AG20443 (cell line): Measurements from ENCODE around the gene JAKMIP2.
"Not testable (repeated sequence)": the region's sequence is repeated elsewhere in the genome, so short reads cannot be mapped to it uniquely, and the experiment has no call there.

Experiments used
- DNase-seq: peaks from one replicate; pipeline ENCODE4 v3.0.0; 2012; ENCODE audit warnings: low spot score, mixed read lengths

JAKMIP2 gene

GRCh38 chr5:147601652-147602051 lies 180.9 kb downstream of the JAKMIP2 start:
- DNase-seq: no peak

GRCh38 chr5:147591120-147591519 lies 191.4 kb downstream of the JAKMIP2 start:
- DNase-seq: no peak

DNA sequence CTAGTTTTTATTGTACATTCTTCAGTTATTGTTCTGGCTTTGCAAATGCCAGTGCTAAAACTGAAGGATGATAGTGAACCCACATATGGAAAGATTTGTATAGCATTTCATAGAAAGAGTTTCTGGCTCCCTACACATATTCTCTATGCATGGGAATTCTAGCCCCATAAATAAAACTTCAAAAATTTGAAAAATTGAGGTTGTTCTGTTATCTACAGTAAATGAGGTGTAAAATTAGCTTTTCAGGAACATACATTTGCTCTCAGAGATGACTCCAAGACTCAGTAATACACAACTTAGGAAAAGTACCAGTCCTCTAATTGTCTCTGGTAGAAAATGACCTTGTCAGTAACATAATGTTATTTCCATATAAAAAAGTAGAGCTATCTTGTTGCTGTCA lies 192.4 kb downstream of the JAKMIP2 start:
- DNase-seq: no peak

DNA sequence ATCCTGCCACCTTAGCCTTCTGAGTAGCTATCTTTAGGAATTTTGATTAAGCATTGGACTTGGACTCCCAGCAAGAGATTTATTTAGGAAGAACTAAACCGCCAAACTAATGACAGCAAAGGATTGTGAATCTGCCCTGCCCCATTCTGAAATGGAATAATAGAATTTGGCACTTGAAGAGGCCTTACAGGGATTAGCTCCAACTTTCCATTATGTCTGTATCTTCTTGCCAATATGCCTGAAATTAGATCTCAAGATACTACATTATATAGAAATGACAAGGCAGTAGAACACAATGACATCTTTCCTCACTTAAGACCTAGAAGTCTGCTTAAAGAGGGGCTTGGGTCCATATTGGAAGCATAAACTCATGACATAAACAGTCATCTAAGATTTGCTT lies 195.7 kb downstream of the JAKMIP2 start:
- no peak for DNase-seq

- DNase-seq: no peak
Measured at GRCh38 chr5:147586221-147586620, 196.3 kb downstream of the JAKMIP2 start.

DNA sequence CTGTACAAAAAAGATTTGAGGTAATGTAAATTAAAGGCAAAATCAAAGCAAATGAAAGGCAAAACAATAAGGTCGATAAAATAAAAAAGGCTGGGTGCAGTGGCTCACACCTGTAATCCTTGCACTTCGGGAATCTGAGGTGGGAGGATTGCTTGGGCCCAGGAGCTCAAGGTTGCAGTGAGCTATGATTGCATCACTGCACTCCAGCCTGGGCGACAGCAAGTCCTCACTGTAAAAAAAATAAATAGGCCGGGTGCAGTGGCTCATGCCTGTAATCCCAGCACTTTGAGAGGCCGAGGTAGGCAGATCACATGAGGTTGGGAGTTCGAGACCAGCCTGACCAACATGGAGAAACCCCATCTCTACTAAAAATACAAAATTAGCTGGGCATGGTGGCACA lies 200.3 kb downstream of the JAKMIP2 start:
- DNase-seq: not testable (repeated sequence)

- DNase-seq: not testable (repeated sequence)
Measured at GRCh38 chr5:147580418-147580817, 202.1 kb downstream of the JAKMIP2 start.

- DNase-seq: peak; percentile 61
Measured at GRCh38 chr5:147578228-147579024, 204.1 kb downstream of the JAKMIP2 start.

DNA sequence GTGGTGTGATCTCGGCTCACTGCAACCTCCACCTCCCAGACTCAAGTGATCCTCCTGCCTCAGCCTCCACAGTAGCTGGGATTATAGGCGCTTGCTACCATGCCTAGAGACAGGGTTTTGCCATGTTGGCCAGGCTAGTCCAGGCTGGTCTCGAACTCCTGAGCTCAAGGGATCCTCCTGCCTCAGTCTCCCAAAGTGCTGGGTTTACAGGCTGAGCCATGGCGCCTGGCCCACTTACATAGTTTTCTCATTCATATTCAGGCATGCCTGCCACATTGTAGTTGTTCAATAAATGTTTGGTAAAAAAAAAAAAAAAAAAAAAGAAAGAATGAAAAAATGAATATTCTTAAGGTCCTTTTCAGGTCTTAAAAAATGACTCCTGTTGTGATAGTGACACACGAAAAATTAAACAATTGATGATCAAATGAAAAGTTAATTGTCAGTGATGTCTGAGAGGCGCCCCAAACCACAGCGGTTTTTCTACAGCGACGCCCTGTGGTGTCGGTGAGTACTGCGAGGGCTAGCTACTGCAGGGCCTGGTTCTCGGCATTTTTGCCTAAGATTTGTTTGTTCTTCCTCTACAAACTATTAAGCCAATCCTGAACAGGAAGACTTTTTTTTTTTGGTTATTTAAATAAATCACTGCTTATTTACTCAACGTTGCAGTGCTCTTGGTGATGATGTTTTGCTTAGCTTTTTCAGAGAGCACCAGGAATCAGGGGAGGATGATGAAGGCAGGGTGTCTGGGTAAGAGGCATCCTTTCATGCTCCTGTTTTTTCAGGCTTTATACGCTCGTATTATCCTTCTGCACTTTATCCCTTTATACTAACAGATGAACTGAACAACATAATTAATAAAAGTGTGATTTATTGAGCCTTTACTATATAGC lies 205.6 kb downstream of the JAKMIP2 start:
- DNase-seq: peak; percentile 70

DNA sequence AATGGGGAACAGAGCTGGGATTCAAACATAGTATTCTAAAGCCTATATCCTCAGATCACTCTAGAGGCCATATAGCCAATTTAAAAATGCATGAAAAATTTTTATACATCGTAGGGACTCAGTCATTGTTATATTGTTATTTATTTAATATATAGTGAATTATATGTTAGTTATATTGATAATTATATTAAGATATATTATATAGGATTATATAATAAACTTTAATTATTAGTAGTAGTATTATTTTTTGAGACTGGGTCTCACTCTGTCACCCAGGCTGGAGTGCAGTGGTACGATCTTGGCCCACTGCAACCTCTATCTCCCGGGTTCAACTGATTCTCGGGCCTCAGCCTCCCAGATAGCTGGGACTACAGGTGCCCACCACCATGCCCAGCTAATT lies 206.9 kb downstream of the JAKMIP2 start:
- no peak for DNase-seq

DNA sequence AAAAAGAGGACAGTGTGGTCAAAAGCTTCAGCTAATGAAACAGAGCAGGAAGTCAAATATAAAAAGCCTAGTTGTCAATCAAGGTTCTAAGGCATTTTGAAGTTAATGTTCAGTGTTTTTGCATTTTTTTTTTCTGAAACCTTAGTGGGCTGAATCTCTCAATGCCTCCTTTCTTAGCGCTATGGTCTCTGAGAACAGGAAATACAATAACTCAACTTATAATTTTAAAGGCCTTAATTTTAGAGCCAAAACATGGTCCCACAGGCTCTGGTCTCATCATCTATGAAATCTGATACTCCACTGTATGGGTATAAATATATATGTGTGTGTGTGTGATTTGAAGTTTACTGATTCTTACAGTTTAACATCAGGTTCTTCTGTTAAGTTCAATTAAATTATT lies 209.3 kb downstream of the JAKMIP2 start:
- no peak for DNase-seq

DNA sequence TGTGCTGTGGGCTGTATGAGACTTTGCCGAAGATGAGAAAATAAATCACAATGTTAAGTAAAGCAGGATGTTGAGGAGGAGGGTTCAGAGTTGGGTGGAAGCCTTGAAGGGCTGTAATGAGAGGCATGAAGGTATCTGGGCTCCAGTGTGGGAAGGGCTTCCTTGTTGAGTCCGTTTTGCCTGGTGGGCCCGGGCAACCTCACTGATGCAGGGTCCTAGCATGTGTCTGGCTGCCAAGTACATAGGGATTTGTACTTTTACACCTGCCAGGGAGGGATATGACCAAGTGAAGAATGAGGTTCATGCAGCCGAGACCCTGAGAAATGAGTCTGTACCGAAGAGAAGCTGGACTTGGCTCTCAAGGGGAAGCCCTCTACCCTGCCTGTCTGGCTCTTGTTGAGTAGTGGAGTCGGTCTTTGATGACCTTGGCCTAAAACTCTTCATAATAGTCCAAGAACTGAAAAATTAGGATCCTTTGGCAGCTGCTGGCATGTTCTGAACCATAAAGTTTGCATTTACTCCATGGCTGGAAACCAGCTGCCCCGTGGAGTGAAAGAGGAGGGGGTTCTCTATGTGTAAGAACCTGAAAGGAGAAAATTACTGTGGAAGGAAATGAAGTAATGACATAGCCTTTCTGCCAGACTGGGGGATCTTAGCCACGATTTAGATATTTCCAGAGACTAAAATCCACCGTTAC lies 213.7 kb downstream of the JAKMIP2 start:
- no peak for DNase-seq

DNA sequence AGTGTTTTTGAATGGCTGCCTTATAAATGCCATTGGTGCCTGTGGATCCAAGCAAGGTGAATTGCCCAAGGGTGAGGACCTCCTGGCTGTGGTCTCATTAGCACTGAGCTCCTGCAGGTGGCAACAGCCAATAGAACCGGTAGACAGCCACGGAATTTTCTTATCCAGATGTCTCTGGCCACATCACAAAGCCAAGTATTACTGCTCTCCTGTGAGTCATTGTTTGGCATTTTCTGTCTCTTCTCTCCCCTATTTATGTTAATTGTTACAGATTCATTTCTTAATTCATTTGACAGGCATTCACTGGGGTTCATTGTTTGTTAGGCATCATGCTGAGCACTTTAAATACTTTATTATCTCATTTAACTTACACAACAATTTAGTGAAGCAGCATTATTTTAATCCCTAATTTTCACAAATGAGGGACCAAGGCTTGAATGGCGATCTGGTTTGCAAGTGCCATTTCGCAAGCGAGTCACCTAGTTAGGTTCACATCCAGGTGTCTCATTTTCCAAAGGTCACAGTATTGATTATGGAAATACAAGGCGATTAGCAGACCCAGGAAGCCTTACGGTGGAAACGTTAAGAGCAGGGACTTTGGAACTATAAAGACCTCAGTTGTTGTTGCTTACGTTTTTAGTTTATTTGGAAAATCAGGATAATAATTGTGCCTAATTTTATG lies 214.5 kb downstream of the JAKMIP2 start:
- peak; percentile 48 for DNase-seq

GRCh38 chr5:147565524-147565923 lies 217.0 kb downstream of the JAKMIP2 start:
- peak; percentile 27 for DNase-seq

DNA sequence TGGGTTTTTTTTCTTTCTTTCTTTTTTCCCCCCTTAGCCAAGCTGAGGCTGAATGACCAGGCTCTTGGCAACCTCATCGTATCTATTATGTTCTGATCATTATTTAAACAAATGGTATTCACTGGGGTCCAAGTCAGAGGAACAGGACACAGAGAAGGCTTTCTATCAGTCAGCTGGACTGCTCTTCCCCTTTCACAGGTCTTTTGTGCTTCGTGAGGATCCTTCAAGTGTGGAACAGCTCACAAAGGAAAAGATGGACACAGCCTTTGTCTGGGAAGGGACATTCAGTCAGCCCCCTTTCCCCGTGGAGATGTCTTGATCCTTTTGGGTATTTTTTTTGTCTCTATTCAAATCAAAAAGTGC lies 218.4 kb downstream of the JAKMIP2 start:
- DNase-seq: no peak

DNA sequence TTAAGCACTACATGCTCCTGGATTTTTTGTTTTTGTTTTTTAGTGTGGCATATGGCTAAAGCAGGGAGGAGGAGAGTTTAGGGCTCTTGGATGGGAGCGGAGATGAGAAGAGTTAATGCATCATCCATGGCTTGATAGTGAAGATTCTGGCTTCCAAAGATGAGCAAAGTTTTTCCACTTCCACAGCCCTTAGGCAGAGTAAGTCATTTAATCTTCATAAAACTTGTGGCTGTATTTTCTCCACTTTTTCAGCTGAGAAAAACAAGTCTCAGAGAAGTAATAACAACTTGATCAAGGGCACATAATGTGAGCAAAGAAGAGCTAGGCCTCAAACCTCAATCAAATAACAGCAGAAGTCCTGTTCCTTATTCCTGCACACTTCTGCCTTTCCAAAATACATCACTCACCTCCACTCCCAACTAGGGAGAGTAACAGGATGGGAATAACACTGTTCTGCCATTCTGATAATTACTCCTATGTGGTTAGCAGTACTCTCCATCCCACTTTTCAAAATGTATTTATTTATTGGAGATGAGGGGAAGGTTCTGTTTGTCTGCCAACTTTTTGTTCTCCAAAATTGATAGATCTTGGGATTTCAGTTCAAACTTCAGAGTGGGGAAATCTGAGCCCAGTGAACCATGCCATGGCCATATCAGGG lies 218.9 kb downstream of the JAKMIP2 start:
- no peak for DNase-seq

- no peak for DNase-seq
Measured at GRCh38 chr5:147561435-147561834, 221.1 kb downstream of the JAKMIP2 start.

GRCh38 chr5:147560718-147561331 lies 221.7 kb downstream of the JAKMIP2 start:
- DNase-seq: no peak

DNA sequence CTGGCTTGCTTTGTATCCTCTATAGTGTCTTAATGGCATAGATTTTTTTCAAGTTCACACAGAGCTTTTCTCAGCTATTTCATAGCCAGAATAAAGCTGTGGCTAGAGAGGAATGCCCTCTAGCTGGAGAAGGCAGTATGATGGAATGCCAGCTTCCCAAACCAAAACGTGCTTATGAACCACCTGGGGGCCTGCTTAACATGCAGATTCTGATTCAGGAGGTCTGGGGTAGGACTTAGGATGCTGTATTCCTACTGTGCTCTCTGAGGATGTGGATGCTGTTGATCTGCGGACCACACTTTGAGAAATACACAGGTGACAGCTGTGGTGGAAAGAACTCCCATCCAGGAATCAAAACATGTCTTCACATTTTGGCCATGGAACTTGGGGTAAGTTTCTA lies 222.8 kb downstream of the JAKMIP2 start:
- DNase-seq: no peak

DNA sequence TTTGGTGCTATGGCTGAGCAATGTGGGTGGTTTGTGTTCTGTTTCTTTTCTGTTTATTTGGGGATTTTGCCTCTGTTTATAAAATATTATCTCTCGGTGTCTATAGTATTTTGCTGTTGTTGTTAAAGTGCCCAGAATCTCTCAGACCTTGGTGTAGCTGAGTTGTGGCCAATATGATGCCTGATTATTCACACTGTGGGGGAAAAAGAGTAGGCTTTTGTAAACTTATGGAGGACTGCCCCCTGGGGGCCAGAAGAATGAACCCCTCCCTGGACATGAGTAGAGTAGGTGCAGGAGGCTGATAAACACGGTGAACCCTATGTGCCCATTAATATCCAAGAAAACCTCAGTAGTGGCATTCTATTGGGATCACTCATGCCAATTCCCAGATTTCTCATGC lies 223.7 kb downstream of the JAKMIP2 start:
- peak; percentile 70 for DNase-seq
